Astrocyte (in vitro differentiated cells and primary cell): ENCODE measurements around the gene PSMD14. TPM values are rescaled to one million over a fixed set of nuclear protein-coding genes. Genes with fewer than 3 reads are reported as not detected.
A peak's percentile ranks its signal among the peaks of the same experiment; 100 is the strongest.
"Not testable (repeated sequence)": the region's sequence is repeated elsewhere in the genome, so short reads cannot be mapped to it uniquely, and the experiment has no call there.

Source experiments
- DNase-seq: peaks from one replicate; pipeline ENCODE4 v3.0.0-alpha.2; 2010; ENCODE audit warnings: low read depth
- FAIRE-seq: peaks from 2 replicates; lab custom pipeline; 2011; peaks lifted over from hg19 to GRCh38; lab: Jason Lieb, UNC
- H2AFZ ChIP-seq: 2 replicates; pipeline ENCODE4 v1.6.0; 2012; ENCODE audit warnings: low read depth, low read length, inconsistent platforms
- H3K27ac ChIP-seq: 2 replicates; pipeline ENCODE4 v1.5.1; 2011; ENCODE audit warnings: low read depth, low read length, inconsistent platforms
- H3K27me3 ChIP-seq: 2 replicates; pipeline ENCODE4 v1.6.0; 2011; ENCODE audit warnings: low read length, inconsistent platforms; ENCODE audit not compliant: insufficient read depth
- H3K36me3 ChIP-seq: 2 replicates; pipeline ENCODE4 v1.5.1; 2011; ENCODE audit warnings: low read length, inconsistent platforms; ENCODE audit not compliant: insufficient read depth
- H3K4me1 ChIP-seq: 2 replicates; pipeline ENCODE4 v1.5.1; 2011; ENCODE audit warnings: low read length, inconsistent platforms; ENCODE audit not compliant: insufficient read depth
- H3K4me2 ChIP-seq: 2 replicates; pipeline ENCODE4 v1.6.0; 2012; ENCODE audit warnings: low read length, inconsistent platforms
- H3K4me3 ChIP-seq: 2 replicates; pipeline ENCODE4 v1.5.1; 2011; ENCODE audit warnings: low read depth, mild to moderate bottlenecking, low read length, inconsistent platforms; ENCODE audit not compliant: insufficient read depth
- H3K79me2 ChIP-seq: 2 replicates; pipeline ENCODE4 v1.6.0; 2012; ENCODE audit warnings: mild to moderate bottlenecking, low read length, inconsistent platforms; ENCODE audit not compliant: insufficient read depth
- H3K9ac ChIP-seq: 2 replicates; pipeline ENCODE4 v1.6.0; 2012; ENCODE audit warnings: mild to moderate bottlenecking, low read length, inconsistent platforms
- H3K9me3 ChIP-seq: 2 replicates; pipeline ENCODE4 v1.5.1; 2012; ENCODE audit warnings: low read depth, mild to moderate bottlenecking, low read length, inconsistent platforms; ENCODE audit not compliant: insufficient read depth
- H4K20me1 ChIP-seq: 2 replicates; pipeline ENCODE4 v1.6.0; 2012; ENCODE audit warnings: low read length, inconsistent platforms; ENCODE audit not compliant: insufficient read depth
- H3K27ac Mint-ChIP-seq: one replicate; pipeline ENCODE4 v1.8.0; 2021; ENCODE audit warnings: mild to moderate bottlenecking, mixed read lengths; ENCODE audit not compliant: unreplicated experiment
- H3K27me3 Mint-ChIP-seq: one replicate; pipeline ENCODE4 v1.8.0; 2021; ENCODE audit warnings: low read depth, mixed read lengths; ENCODE audit not compliant: unreplicated experiment
- H3K36me3 Mint-ChIP-seq: one replicate; pipeline ENCODE4 v1.8.0; 2021; ENCODE audit warnings: low read depth, mixed read lengths; ENCODE audit not compliant: unreplicated experiment
- H3K4me1 Mint-ChIP-seq: one replicate; pipeline ENCODE4 v1.8.0; 2021; ENCODE audit warnings: low read depth, mixed read lengths; ENCODE audit not compliant: unreplicated experiment
- H3K4me3 Mint-ChIP-seq: one replicate; pipeline ENCODE4 v1.8.0; 2021; ENCODE audit warnings: mild to moderate bottlenecking, moderate library complexity, mixed read lengths; ENCODE audit not compliant: unreplicated experiment
- H3K9me3 Mint-ChIP-seq: one replicate; pipeline ENCODE4 v1.8.0; 2021; ENCODE audit warnings: mild to moderate bottlenecking, mixed read lengths; ENCODE audit not compliant: unreplicated experiment
- EZH2 ChIP-seq: IDR thresholded peaks from 2 replicates; pipeline ENCODE4 v1.6.1; 2012; ENCODE audit warnings: mild to moderate bottlenecking, low read length, inconsistent platforms; ENCODE audit not compliant: insufficient read depth
- total RNA-seq: library from RNA; stranded (reverse); gene quantifications from 2 replicates; pipeline ENCODE4 v1.2.1, GENCODE V29; 2021
- TF ChIP-seq, protein P1 (sequence below): IDR thresholded peaks from 2 replicates; pipeline ENCODE4 v1.5.1; 2011; ENCODE audit warnings: low read depth, mild to moderate bottlenecking, inconsistent platforms, low read length, moderate library complexity; ENCODE audit not compliant: insufficient read depth

The PSMD14 gene
- total RNA-seq, 1 donor from 2014 or later: 86.0 TPM

DNA sequence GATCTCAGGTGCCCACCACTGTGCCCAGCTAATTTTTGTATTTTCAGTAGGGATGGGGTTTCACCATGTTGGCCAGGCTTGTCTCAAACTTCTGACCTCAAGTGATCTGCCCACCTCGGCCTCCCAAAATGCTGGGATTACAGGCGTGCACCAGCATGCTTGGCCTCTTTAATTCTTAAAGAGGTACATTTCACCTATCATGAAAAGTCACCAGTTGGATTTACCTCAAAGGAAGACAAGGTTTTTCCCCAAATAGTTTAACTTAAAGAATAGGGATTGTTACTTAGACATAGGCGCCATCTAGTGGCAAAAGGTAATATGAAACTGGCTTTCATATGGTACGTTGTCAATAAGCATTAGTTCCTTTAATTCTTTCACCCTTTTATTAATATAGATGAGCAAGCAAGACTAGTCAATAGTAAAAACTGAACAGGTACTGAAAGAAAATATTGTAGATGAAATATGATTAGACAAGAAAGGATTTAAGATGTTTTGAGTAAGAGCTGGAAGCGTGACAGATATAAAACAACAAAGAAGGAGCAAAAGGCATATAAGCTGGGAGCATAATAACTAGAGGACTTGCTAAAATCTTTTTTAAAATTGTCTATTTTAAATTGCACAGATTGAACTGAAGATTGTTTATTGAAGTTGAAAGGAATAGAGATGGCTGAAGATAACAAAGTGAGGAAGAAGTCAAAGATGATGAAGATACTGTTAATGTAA, 35.0 kb upstream of the PSMD14 start:
- H4K20me1 ChIP-seq: no peaks in the 10 kb centered on the region
- no peaks in the 10 kb centered on the region for H3K27me3 ChIP-seq
- Mint-ChIP-seq H3K36me3 (no peaks in the 10 kb centered on the region), H3K27me3 (no peaks in the 10 kb centered on the region), H3K27ac (no peak overlapping the region), H3K4me1 (no peaks in the 10 kb centered on the region), H3K9me3 (no peaks in the 10 kb centered on the region), H3K4me3 (no peak overlapping the region)
- H3K9me3 ChIP-seq: no peaks in the 10 kb centered on the region
- no peaks in the 10 kb centered on the region for H3K79me2 ChIP-seq
- TF ChIP-seq EZH2: no peak
- TF ChIP-seq, protein P1, sequence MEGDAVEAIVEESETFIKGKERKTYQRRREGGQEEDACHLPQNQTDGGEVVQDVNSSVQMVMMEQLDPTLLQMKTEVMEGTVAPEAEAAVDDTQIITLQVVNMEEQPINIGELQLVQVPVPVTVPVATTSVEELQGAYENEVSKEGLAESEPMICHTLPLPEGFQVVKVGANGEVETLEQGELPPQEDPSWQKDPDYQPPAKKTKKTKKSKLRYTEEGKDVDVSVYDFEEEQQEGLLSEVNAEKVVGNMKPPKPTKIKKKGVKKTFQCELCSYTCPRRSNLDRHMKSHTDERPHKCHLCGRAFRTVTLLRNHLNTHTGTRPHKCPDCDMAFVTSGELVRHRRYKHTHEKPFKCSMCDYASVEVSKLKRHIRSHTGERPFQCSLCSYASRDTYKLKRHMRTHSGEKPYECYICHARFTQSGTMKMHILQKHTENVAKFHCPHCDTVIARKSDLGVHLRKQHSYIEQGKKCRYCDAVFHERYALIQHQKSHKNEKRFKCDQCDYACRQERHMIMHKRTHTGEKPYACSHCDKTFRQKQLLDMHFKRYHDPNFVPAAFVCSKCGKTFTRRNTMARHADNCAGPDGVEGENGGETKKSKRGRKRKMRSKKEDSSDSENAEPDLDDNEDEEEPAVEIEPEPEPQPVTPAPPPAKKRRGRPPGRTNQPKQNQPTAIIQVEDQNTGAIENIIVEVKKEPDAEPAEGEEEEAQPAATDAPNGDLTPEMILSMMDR: peak; percentile 62
- H2AFZ ChIP-seq: no peak overlapping the region
- H3K27ac ChIP-seq: no peak overlapping the region
- H3K4me3 ChIP-seq: no peak overlapping the region
- peak; percentile 89 for FAIRE-seq
- no peaks in the 10 kb centered on the region for H3K36me3 ChIP-seq
- no peaks in the 10 kb centered on the region for H3K4me1 ChIP-seq
- peak; percentile 30 for DNase-seq
- no peak overlapping the region for H3K4me2 ChIP-seq
- H3K9ac ChIP-seq: no peak overlapping the region

DNA sequence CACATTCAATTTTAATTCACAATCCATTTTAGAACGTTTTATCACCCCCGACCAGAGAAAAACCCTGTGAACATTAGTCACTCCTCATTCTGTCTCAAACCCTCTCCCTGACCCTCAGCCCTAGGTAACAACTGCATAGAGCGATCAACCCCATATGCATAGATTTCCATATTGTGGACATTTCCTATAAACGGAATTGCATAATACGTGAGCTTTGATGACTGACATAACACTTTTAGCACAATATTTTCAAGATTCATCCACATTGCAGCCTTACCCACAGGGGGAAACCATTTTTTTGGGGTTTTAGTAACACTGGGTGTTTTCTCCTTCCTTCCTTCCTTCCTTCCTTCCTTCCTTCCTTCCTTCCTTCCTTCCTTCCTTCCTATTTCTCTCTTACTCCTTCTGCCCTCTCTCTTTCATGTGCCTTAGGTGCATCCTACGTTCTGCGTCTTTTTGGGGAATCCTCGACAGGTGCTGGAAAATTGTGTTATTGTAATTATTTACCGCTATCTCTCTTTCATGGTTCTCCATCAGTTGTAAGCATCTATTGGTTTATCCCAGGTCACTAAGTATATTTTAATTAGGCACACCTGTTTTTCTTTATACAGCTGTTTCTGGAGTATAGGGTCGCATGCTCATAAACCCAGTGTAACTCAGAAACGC, 29.5 kb upstream of the PSMD14 start:
- not testable (repeated sequence) for H3K9ac ChIP-seq, H3K27ac ChIP-seq, H3K4me2 ChIP-seq, H3K4me3 ChIP-seq, H3K9me3 Mint-ChIP-seq, H2AFZ ChIP-seq, H3K79me2 ChIP-seq, H3K36me3 Mint-ChIP-seq, H3K9me3 ChIP-seq, H3K27me3 Mint-ChIP-seq, H3K36me3 ChIP-seq, H3K4me1 ChIP-seq, H3K27me3 ChIP-seq, H3K4me1 Mint-ChIP-seq, H4K20me1 ChIP-seq, H3K4me3 Mint-ChIP-seq, H3K27ac Mint-ChIP-seq
- FAIRE-seq (peak; percentile 41), DNase-seq (peak; percentile 12)

DNA sequence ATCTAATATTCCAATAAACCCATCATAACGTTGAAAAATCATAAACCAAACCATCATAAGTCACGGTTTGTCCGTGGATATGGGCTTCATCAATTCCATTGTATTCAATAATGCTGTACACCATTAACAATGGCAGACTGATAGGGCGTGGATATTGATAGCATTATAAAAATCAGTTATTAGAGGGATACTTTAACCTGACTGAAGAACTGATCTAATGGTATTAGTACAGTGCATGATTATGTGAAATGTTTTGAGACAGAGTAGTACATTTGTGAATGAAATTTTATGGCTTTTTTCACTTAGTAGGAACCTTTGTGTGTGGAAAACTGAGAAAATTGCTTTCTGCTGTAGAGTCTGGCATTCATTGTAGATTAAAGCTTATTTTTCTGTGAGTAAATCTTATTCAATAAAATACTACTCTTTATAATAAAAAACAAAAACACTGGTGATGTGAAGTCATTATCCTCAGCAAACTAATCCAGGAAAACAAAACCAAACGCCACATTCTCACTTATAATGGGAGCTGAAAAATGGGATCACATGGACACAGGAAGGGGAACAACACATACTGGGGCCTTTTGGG, 28.9 kb upstream of the PSMD14 start:
- H2AFZ ChIP-seq, H3K4me1 Mint-ChIP-seq, H3K4me2 ChIP-seq, H3K9ac ChIP-seq, H3K36me3 ChIP-seq, H3K4me3 Mint-ChIP-seq, H3K36me3 Mint-ChIP-seq, H3K9me3 Mint-ChIP-seq, H3K9me3 ChIP-seq, H4K20me1 ChIP-seq, H3K79me2 ChIP-seq, H3K27me3 Mint-ChIP-seq, FAIRE-seq, H3K4me1 ChIP-seq, DNase-seq, H3K27ac ChIP-seq, H3K27me3 ChIP-seq, H3K27ac Mint-ChIP-seq, H3K4me3 ChIP-seq: not testable (repeated sequence)

DNA sequence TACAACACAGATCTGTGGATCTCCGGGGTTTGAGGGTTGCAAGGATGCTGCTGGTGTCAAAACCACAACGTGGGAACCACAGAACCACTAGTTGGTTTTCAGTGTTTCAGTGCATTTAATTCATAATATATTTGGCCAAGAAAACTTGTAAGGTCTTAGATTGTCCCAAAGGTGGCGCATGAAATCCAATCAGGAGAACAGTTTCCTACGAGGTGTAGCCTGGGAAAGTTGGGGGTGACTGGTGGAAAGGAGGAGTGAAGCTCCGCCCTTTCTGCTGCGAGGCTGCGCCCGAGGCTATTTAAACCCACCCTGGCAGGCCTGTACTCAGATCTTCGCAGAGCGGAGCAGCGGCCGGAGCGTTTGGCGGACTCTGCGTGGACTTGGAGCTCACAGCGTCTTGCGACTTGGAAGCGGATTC, 27.3 kb upstream of the PSMD14 start:
- H3K4me2 ChIP-seq, H3K36me3 ChIP-seq, H3K4me1 ChIP-seq, H3K27ac ChIP-seq, H3K4me3 Mint-ChIP-seq, H2AFZ ChIP-seq, FAIRE-seq, H3K9me3 Mint-ChIP-seq, DNase-seq, H3K36me3 Mint-ChIP-seq, H3K27me3 Mint-ChIP-seq, H3K4me3 ChIP-seq, H3K4me1 Mint-ChIP-seq, H3K9me3 ChIP-seq, H3K9ac ChIP-seq, H3K27me3 ChIP-seq, H3K27ac Mint-ChIP-seq, H4K20me1 ChIP-seq, H3K79me2 ChIP-seq: not testable (repeated sequence)

DNA sequence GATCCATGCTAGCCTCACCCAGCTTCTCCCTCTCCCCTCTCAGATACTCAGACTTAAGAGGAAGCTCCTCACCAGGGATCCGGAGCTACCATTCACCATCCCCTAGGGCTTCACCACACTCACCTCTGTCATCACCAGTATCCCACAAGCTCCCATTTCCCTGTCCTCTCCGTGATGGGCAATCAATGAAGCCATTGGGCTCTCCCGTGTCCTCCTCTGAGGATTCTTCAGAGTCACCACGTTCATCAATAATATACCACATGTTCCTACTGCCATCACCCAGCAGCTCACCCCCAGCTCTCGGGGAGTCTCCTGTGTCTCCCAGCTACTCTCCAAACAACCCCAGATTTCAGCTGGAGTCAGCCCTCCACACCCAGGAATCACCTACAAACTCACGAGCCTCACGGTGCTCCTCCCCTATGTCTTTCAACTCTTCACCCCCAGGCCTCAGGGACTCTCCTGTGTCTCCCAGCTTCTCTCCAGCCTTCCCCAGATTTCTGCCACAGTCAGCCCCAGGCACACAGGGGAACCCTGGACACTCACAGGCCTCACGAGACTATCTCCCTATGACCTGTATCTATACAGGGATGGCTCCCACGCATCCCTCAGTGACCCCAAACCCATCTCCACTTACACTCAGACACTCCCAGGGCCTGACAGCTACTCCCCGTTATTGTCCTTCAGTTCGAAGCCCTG, 26.5 kb upstream of the PSMD14 start:
- H3K4me3 ChIP-seq, H3K27me3 Mint-ChIP-seq, H3K4me1 ChIP-seq, H3K4me2 ChIP-seq, H3K79me2 ChIP-seq, H2AFZ ChIP-seq, H3K4me1 Mint-ChIP-seq, H3K4me3 Mint-ChIP-seq, FAIRE-seq, H3K27me3 ChIP-seq, H3K27ac ChIP-seq, DNase-seq, H3K36me3 ChIP-seq, H3K9me3 ChIP-seq, H3K27ac Mint-ChIP-seq, H4K20me1 ChIP-seq, H3K9ac ChIP-seq, H3K9me3 Mint-ChIP-seq, H3K36me3 Mint-ChIP-seq: not testable (repeated sequence)
